HG03045 (cell line): Measurements from ENCODE around the gene SHOX.
"Not testable (repeated sequence)": the region's sequence is repeated elsewhere in the genome, so short reads cannot be mapped to it uniquely, and the experiment has no call there.

Source experiments
- ATAC-seq: cut with Tn5 transposase; IDR thresholded peaks from one replicate; pipeline ENCODE4 v1.9.1; 2021; ENCODE audit warnings: mild to moderate bottlenecking, moderate library complexity; ENCODE audit not compliant: unreplicated experiment

SHOX gene

DNA sequence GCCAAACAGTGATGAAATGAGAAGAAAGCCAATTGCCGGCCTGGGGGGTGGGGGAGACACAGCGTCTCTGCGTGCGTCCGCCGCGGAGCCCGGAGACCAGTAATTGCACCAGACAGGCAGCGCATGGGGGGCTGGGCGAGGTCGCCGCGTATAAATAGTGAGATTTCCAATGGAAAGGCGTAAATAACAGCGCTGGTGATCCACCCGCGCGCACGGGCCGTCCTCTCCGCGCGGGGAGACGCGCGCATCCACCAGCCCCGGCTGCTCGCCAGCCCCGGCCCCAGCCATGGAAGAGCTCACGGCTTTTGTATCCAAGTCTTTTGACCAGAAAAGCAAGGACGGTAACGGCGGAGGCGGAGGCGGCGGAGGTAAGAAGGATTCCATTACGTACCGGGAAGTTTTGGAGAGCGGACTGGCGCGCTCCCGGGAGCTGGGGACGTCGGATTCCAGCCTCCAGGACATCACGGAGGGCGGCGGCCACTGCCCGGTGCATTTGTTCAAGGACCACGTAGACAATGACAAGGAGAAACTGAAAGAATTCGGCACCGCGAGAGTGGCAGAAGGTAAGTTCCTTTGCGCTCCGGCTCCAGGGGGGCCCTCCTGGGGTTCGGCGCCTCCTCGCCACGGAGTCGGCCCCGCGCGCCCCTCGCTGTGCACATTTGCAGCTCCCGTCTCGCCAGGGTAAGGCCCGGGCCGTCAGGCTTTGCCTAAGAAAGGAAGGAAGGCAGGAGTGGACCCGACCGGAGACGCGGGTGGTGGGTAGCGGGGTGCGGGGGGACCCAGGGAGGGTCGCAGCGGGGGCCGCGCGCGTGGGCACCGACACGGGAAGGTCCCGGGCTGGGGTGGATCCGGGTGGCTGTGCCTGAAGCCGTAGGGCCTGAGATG is at the start of gene SHOX:
SHOX (plus strand) TSS at position 180 of the 885 bp plus-strand sequence; CDS start at position 287, 107 bp downstream.
- no peak for ATAC-seq

GRCh38 chrX:581066-581465 is 49.5 kb upstream of the SHOX start:
- no peak for ATAC-seq

DNA sequence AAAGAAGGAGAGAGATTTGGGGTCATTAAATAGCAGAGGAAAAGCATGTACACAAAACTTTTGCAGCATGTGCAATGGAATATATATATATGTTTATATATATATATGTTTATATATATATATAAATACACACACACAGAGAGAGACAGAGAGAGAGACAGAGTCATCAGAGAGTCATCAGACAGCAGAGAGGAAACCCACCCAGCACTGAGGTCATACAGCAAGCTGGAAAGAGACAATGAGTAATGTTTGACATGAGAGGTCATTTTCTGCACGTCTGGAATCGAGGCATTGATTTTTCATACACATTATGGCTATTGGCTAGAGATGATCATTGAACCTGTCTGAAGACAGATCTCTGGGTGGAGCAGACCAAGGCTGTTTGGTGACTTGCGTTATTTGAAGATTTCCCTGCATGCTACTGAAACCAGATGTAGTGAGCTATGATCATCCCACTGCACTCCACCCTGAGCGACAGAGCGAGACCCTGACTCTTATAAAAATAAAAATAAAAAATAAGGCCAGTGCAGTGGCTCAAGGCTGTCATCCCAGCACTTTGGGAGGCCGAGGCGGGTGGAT is 48.8 kb upstream of the SHOX start:
- no peak for ATAC-seq

DNA sequence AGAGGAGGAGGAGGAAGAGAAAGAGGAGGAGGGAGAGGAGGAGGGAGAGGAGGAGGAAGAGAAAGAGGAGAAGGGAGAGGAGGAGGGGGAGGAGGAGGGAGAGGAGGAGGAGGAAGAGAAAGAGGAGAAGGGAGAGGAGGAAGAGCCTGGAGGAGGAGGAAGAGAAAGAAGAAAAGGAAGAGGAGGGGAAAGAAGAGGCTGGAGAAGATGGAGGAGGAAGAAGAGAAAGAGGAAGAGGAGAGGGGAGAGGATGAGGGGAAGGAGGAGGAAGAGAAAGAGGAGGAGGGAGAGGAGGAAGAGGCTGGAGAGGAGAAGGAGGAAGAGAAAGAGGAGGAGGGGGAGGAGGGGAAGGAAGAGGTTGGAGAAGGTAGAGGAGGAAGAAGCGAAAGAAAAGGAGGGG is 46.0 kb upstream of the SHOX start:
- ATAC-seq = no peak

- no peak for ATAC-seq
Observed at GRCh38 chrX:585115-585808, 45.3 kb upstream of the SHOX start.

- no peak for ATAC-seq
Observed at GRCh38 chrX:586351-586750, 44.2 kb upstream of the SHOX start.

- not testable (repeated sequence) for ATAC-seq
Observed at GRCh38 chrX:589261-589660, 41.3 kb upstream of the SHOX start.

- ATAC-seq = no peak
Observed at GRCh38 chrX:590693-591404, 39.7 kb upstream of the SHOX start.

- no peak for ATAC-seq
Observed at GRCh38 chrX:599837-600715, 30.5 kb upstream of the SHOX start.

DNA sequence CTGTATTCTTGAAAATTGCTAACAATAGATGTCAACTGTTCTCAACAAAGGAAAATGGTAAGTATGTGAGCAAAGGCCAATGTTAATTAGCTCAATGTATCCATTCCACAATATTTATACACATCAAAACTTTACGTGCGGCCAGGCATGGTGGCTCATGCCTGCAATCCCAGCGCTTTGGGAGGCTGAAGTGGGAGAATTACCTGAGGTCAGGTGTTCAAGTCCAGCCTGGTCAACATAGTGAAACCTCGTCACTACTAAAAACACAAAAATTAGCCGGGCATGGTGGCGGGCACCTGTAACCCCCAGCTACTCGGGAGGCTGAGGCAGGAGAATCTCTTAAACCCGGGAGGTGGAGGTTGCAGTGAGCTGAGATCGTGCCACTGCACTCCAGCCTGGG is 27.6 kb upstream of the SHOX start:
- not testable (repeated sequence) for ATAC-seq

DNA sequence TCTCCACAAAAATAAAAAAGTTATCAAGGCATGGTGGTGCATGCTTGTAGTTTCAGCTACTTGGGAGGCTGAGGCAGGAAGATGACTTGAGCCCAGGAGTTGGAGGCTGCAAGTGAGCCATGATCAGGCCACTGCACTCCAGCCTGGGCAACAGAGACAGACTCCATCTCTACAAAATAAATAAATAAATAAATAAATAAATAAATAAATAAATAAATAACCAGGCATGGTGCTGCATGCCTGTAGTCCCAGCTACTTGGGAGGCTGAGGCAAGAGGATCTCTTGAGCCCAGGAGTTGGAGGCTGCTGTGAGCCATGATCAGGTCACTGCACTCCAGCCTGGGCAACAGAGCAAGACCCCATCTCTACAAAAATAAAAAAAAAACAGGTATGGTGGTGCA is 26.0 kb upstream of the SHOX start:
- ATAC-seq = not testable (repeated sequence)

DNA sequence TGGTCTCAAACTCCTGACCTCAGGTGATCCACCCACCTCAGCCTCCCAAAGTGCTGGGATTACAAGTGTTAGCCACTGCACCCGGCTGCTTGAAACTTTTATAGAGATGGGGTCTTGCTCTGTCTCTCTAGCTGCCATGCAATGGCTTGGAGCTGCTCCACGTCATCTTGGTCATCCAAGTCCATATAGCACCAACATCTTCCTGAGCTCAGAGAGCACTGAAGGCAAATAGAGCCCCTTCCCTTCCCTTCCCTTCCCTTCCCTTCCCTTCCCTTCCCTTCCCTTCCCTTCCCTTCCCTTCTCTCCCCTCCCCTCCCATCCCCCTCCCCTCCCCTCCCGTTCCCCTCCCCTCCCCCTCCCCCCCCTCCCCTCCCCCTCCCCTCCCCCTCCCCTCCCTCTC is 22.5 kb upstream of the SHOX start:
- not testable (repeated sequence) for ATAC-seq

DNA sequence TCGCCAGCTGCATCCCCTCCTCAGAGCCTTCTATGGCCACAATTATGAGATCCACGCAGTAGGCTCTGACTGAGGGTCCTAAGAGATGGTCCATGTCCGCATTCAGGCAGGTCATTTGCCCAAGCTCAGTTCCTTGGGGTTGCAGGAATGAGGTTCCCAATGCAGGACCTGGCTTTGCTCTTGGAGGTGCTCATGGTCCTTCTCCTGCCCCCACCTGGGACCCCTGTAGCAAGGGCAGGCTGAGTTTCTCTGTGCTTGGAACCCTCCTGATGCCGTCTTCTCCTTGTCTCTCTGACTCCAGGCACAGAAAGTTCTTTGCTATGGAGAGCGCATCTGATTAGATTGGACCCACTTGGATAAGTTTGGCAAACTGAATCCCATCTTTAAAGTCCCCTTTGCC is 16.5 kb upstream of the SHOX start:
- no peak for ATAC-seq

- no peak for ATAC-seq
Observed at GRCh38 chrX:617401-617800, 13.2 kb upstream of the SHOX start.

DNA sequence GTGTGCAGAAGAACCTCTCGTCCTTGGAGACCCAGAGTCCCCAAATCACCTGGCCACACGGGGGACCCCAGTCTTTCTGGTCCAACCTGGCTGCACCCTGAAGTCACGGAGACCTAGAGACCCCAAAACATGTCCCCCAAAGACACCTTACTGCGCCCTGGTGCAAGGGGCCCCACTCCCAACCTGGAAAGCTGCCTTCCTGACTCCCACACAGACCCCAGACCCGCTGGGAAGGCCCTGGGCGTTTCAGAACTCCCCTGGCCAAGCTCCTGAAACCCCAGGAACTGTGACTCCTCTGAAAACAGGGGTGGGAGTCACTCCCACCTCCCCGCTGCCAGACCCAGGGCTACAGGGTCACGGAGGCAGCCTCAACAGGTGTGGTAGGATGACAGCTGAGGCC is 12.7 kb upstream of the SHOX start:
- ATAC-seq = no peak

DNA sequence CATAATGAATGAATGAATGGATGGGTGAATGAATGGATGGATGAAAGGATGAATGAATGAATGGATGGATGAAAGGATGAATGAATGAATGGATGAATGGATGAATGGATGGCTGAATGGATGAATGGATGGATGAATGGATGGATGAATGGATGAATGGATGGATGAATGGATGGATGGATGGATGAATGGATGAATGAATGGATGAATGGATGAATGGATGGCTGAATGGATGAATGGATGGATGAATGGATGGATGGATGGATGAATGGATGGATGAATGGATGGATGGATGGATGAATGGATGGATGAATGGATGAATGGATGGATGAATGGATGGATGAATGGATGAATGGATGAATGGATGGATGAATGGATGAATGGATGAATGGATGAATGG is 12.3 kb upstream of the SHOX start:
- ATAC-seq = not testable (repeated sequence)

DNA sequence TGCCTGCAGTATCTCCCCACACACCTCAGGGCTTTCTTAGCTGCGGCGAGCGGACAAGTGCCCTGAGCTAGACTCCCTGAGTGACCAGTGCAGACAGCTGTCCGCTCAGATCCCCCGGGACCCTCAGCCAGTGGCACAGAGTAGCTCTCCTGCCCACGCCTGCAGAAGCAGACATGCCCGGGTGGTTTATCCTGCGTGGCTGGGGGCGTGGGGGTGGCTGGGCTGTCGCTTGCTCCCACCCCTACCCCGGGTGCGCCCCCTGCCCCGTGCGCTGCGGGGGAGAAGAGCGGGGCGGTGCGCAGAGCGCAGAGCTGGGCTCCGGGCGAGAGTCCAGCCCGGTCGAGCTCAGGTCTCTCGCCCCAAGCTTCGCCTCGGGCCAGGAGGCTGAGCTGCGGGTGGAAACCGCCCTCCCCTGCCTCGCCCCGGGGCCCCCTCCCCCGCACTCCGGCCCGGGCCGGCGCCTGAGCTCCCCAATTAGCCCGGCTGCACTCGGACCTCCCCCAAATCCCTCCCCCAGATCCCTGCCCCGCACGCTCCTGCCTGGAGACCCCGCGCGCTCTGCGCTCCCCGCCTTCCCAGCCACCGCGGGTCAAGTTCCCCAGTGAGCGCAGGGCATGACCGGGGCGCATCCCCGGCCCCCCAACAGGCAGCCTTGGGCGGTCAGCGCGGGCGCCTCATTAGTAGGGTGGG is 11.7 kb upstream of the SHOX start:
- ATAC-seq = no peak

GRCh38 chrX:619451-619811 is 11.2 kb upstream of the SHOX start:
- no peak for ATAC-seq

GRCh38 chrX:619812-620531 is 10.6 kb upstream of the SHOX start:
- no peak for ATAC-seq
